Vagina (tissue), 2 donors: Measurements from ENCODE around the gene HOXA5.

Experiments
- CTCF ChIP-seq, 3 experiments: fragments of 450-650 bp in 2 of 3; fragments of 200-600 bp in 1 of 3; sonication (generic) in 1 of 3; IDR thresholded peaks; one replicate each; pipeline ENCODE4 v1.5.1; 2017 to 2019; ENCODE audit warnings: antibody characterized with exemption in 3 of 3, mild to moderate bottlenecking in 2 of 3, moderate library complexity in 2 of 3
- POLR2A ChIP-seq, 2 donors: fragments of 450-650 bp; IDR thresholded peaks; one replicate each; pipeline ENCODE4 v1.6.1; 2017; ENCODE audit warnings: antibody characterized with exemption in 2 of 2, mild to moderate bottlenecking in 2 of 2, moderate library complexity in 2 of 2
- POLR2AphosphoS5 ChIP-seq, 2 donors: sonication (generic); formaldehyde crosslinking; IDR thresholded peaks; one replicate each; pipeline ENCODE4 v1.9.0; 2017; ENCODE audit warnings: antibody characterized with exemption in 2 of 2, mild to moderate bottlenecking in 2 of 2, low read depth in 1 of 2; ENCODE audit not compliant: insufficient read depth in 1 of 2

- TF ChIP-seq POLR2A (IDR thresholded peaks at IDR 0.05) (no peak), CTCF (IDR thresholded peaks at IDR 0.05) (no peak), POLR2AphosphoS5 (IDR thresholded peaks at IDR 0.05; ENCODE audit: insufficient read depth in 1 of 2, low read depth in 1 of 2) (peak in 1 of 2 donors; percentile 5)
These were observed 3.9 kb upstream of the HOXA5 start, which contains the start of gene HOXA6 for GRCh38 chr7:27147199-27148030.
